ENCODE measurements around the gene NHLH1. TPM values are rescaled to one million over a fixed set of nuclear protein-coding genes. Genes with fewer than 3 reads are reported as not detected.

Gene NHLH1
- total RNA-seq (ENCODE audit: low replicate concordance): not detected in 2 replicates

- H3K4me3 ChIP-seq (ENCODE audit: low read depth, low read length): no peak within 1 kb of the TSS
- no peak for TF ChIP-seq CTCF (IDR thresholded peaks at IDR 0.05; ENCODE audit: insufficient read depth, low read length)
- no peak for DNase-seq (ENCODE audit: low read depth)
Measured at GRCh38 chr1:160366731-160367515, at the start of gene NHLH1. Gene NHLH1, plus strand, starts transcription at chr1:160367071. Its CDS starts 3,661 bp downstream, at chr1:160370732.

- no peak for DNase-seq (ENCODE audit: low read depth)
- TF ChIP-seq CTCF (IDR thresholded peaks at IDR 0.05; ENCODE audit: insufficient read depth, low read length): no peak
- no peak overlapping the region for H3K4me3 ChIP-seq (ENCODE audit: low read depth, low read length)
Measured at GRCh38 chr1:160322831-160323230, 44.0 kb upstream of the NHLH1 start.

GRCh38 chr1:160325252-160325651, 41.6 kb upstream of the NHLH1 start:
- no peak for TF ChIP-seq CTCF (IDR thresholded peaks at IDR 0.05; ENCODE audit: insufficient read depth, low read length)
- no peak for DNase-seq (ENCODE audit: low read depth)
- H3K4me3 ChIP-seq (ENCODE audit: low read depth, low read length): no peak overlapping the region

- no peak overlapping the region for H3K4me3 ChIP-seq (ENCODE audit: low read depth, low read length)
- TF ChIP-seq CTCF (IDR thresholded peaks at IDR 0.05; ENCODE audit: insufficient read depth, low read length): no peak
- no peak for DNase-seq (ENCODE audit: low read depth)
Measured at GRCh38 chr1:160326418-160326817, 40.5 kb upstream of the NHLH1 start.

- TF ChIP-seq CTCF (IDR thresholded peaks at IDR 0.05; ENCODE audit: insufficient read depth, low read length): no peak
- DNase-seq (ENCODE audit: low read depth): no peak
- no peak overlapping the region for H3K4me3 ChIP-seq (ENCODE audit: low read depth, low read length)
Measured at GRCh38 chr1:160328184-160328583, 38.7 kb upstream of the NHLH1 start.

- TF ChIP-seq CTCF (IDR thresholded peaks at IDR 0.05; ENCODE audit: insufficient read depth, low read length): no peak
- no peak for DNase-seq (ENCODE audit: low read depth)
- H3K4me3 ChIP-seq (ENCODE audit: low read depth, low read length): no peak overlapping the region
Measured at GRCh38 chr1:160330119-160330518, 36.8 kb upstream of the NHLH1 start.
